Measurements from ENCODE around the gene UCMA. TPM values are rescaled to one million over a fixed set of nuclear protein-coding genes. Genes with fewer than 3 reads are reported as not detected.

UCMA gene
- total and polyA plus RNA-seq, 2 of the 4 experiments (the other 2 are of a cell fraction): not detected

DNA sequence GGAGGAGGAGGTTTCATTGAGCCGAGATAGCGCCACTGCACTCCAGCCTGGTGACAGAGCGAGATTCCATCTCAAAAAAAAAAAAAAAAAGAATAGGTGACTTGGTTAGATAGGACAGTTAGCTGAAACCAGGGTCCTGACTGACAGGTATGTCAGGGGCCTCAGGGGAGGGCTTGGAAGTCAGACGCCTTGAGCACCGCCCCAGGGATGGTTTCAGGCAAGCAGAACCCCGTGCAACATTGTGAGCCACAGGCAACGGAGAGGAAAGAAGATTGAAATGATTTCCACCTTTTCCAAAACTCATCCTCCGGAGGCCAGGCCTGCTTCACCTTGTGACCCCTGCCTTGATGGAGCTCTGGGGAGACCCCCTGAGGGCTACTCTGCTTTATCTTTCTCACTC lies 8.6 kb downstream of the UCMA start:
- ATAC-seq (ENCODE audit: low read depth) (no peak), DNase-seq (no peak)
- Histone ChIP-seq H3K4me3 (ENCODE audit: insufficient read depth, low read depth, low read length) (no peak overlapping the region), H2BK15ac (ENCODE audit: low read depth, low read length) (no peak overlapping the region), H2AK5ac (ENCODE audit: low read depth, low read length) (no peak overlapping the region), H3K56ac (ENCODE audit: extremely low read depth, insufficient read depth, low read length) (no peak overlapping the region), H3K4ac (ENCODE audit: low read depth, low read length) (no peak overlapping the region), H3K9me1 (ENCODE audit: insufficient read depth, low read length) (no peaks in the 10 kb centered on the region), H3K4me1 (ENCODE audit: control insufficient read depth, insufficient read depth, low read length) (no peaks in the 10 kb centered on the region), H2AFZ (replicated peaks; ENCODE audit: low read length, poor library complexity) (no peak overlapping the region), H4K5ac (ENCODE audit: low read depth, low read length) (no peak overlapping the region), H3K27ac (ENCODE audit: insufficient read depth, low read length) (no peak overlapping the region), H2BK5ac (ENCODE audit: low read depth, low read length, poor library complexity, severe bottlenecking) (no peak overlapping the region), H3K9me3 (ENCODE audit: control insufficient read depth, insufficient read depth, low read length) (no peaks in the 10 kb centered on the region), H2BK20ac (ENCODE audit: low read depth, low read length) (no peak overlapping the region), H2BK120ac (ENCODE audit: low read depth, low read length) (no peak overlapping the region), H3K23ac (ENCODE audit: low read depth, low read length) (no peak overlapping the region), H4K8ac (ENCODE audit: low read depth in 2 of 2, low read length in 2 of 2) (no peak overlapping the region), H4K91ac (ENCODE audit: insufficient read depth, low read depth, low read length) (no peak overlapping the region), H4K20me1 (ENCODE audit: insufficient read depth, low read length) (no peaks in the 10 kb centered on the region), H3K14ac (replicated peaks; ENCODE audit: low read depth, low read length) (no peak overlapping the region), H3K27me3 (ENCODE audit: control insufficient read depth, insufficient read depth, low read length) (peaks cover 7% of the 10 kb centered on the region; the same call in 1 of the 2 replicates), H3K79me1 (ENCODE audit: low read depth in 1 of 2, low read length in 2 of 2) (no peaks in the 10 kb centered on the region), H2AK9ac (replicated peaks; ENCODE audit: low read depth, low read length, poor library complexity) (no peak overlapping the region), H3K18ac (ENCODE audit: low read depth, low read length) (no peak overlapping the region), H3K9ac (ENCODE audit: low read depth, low read length) (no peak overlapping the region), H3K4me2 (ENCODE audit: low read depth, low read length) (no peak overlapping the region), H3K36me3 (ENCODE audit: control insufficient read depth, insufficient read depth, low read length) (no peaks in the 10 kb centered on the region)
- in situ Hi-C loops (cut with MboI; ENCODE audit: low sequenced_read_pairs): no loop called here
- TF ChIP-seq, protein P1, sequence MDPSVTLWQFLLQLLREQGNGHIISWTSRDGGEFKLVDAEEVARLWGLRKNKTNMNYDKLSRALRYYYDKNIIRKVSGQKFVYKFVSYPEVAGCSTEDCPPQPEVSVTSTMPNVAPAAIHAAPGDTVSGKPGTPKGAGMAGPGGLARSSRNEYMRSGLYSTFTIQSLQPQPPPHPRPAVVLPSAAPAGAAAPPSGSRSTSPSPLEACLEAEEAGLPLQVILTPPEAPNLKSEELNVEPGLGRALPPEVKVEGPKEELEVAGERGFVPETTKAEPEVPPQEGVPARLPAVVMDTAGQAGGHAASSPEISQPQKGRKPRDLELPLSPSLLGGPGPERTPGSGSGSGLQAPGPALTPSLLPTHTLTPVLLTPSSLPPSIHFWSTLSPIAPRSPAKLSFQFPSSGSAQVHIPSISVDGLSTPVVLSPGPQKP (IDR thresholded peaks at IDR 0.05; ENCODE audit: borderline replicate concordance, low read depth, low read length): no peak
- TF ChIP-seq RFX5 (IDR thresholded peaks at IDR 0.05; ENCODE audit: low read depth, low read length) (no peak), MXI1 (IDR thresholded peaks at IDR 0.05; ENCODE audit: borderline replicate concordance, low read depth, low read length) (no peak), POLR2A (IDR thresholded peaks at IDR 0.05; ENCODE audit: low read depth, low read length) (no peak), MAZ (IDR thresholded peaks at IDR 0.05; ENCODE audit: borderline replicate concordance, low read depth, low read length) (no peak), SMC3 (IDR thresholded peaks at IDR 0.05; ENCODE audit: low read depth, low read length) (no peak), CHD1 (IDR thresholded peaks at IDR 0.05; ENCODE audit: low read depth, low read length) (no peak)
- dilution Hi-C loops (cut with HindIII; ENCODE audit: low sequenced_read_pairs, unreplicated experiment): no loop called here
- BruUV-seq (replicated peaks): no TSS peak
- ChIA-PET POLR2A (ENCODE audit: unreplicated experiment) (no interaction called here), CTCF (interaction anchor here (0.8 to 0.9 kb wide), 2 partner anchors 77 to 102 kb away, joined by 3 read pairs; no protein-coding TSS in a partner anchor)
- no CpG with 5 or more reads among the region's 8 CpGs for WGBS, 2 experiments (ENCODE audit: extremely low coverage in 2 of 2, insufficient read length in 1 of 2)
- intact Hi-C loops (cut with micrococcal nuclease): no loop called here
